ENCODE results near the gene SPATS2. TPM values are rescaled to one million over a fixed set of nuclear protein-coding genes. Genes with fewer than 3 reads are reported as not detected.

SPATS2 gene
- total and polyA plus RNA-seq, 7 donors = 6.9 to 32.1 (median 11.7) TPM

DNA sequence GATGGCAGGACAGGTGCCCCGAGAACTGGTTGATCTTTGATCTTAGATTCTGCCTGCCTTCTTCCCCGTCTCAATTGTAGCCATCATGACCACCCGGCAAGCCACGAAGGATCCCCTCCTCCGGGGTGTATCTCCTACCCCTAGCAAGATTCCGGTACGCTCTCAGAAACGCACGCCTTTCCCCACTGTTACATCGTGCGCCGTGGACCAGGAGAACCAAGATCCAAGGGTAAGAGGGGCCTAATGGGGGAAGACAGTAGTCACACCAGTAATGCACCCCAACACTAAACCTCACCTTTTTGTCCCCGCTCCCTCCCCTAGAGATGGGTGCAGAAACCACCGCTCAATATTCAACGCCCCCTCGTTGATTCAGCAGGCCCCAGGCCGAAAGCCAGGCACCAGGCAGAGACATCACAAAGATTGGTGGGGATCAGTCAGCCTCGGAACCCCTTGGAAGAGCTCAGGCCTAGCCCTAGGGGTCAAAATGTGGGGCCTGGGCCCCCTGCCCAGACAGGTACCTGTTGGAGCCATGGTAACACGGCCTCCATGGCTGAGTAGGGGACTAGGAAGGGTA, 43.7 kb upstream of the SPATS2 start:
- peak; percentile 64 for DNase-seq
- H3K9me3 ChIP-seq = no peaks in the 10 kb centered on the region
- H3K27me3 ChIP-seq = no peaks in the 10 kb centered on the region
- no peaks in the 10 kb centered on the region for H3K36me3 ChIP-seq
- TF ChIP-seq EP300 (IDR thresholded peaks at IDR 0.05) (no peak), POLR2AphosphoS5 (IDR thresholded peaks at IDR 0.05) (no peak), POLR2A (IDR thresholded peaks at IDR 0.05) (no peak)
- TF ChIP-seq, protein P1, sequence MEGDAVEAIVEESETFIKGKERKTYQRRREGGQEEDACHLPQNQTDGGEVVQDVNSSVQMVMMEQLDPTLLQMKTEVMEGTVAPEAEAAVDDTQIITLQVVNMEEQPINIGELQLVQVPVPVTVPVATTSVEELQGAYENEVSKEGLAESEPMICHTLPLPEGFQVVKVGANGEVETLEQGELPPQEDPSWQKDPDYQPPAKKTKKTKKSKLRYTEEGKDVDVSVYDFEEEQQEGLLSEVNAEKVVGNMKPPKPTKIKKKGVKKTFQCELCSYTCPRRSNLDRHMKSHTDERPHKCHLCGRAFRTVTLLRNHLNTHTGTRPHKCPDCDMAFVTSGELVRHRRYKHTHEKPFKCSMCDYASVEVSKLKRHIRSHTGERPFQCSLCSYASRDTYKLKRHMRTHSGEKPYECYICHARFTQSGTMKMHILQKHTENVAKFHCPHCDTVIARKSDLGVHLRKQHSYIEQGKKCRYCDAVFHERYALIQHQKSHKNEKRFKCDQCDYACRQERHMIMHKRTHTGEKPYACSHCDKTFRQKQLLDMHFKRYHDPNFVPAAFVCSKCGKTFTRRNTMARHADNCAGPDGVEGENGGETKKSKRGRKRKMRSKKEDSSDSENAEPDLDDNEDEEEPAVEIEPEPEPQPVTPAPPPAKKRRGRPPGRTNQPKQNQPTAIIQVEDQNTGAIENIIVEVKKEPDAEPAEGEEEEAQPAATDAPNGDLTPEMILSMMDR (IDR thresholded peaks at IDR 0.05) = no peak
- no peak overlapping the region for H3K27ac ChIP-seq
- peak overlapping the region; percentile 45 to 64 (median 58) for H3K4me3 ChIP-seq
- intact Hi-C loops (cut with DNase I) = no loop called here
- WGBS, 2 donors = 13% methylated on average over 19 of the region's 19 CpGs
- H3K4me1 ChIP-seq = peaks cover 0 to 17% (median 9%) of the 10 kb centered on the region in 4 donors

DNA sequence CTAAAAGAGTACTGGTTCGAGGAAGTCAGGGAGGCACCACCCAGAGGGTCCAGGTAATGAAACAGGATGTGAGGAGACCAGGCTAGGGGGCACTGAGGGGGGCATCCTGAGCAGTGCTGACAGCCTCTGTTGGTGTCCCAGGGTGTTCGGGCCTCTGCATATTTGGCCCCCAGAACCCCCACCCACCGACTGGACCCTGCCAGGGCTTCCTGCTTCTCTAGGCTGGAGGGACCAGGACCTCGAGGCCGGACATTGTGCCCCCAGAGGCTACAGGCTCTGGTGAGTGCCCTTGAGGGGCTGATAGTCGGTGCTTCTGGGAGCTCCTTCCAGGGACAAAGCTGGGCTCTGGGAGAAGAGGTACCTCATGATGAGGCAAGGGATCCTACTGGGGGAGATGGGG, 41.7 kb upstream of the SPATS2 start:
- intact Hi-C loops (cut with DNase I) = no loop called here
- TF ChIP-seq POLR2AphosphoS5 (IDR thresholded peaks at IDR 0.05) (no peak), POLR2A (IDR thresholded peaks at IDR 0.05) (no peak), EP300 (IDR thresholded peaks at IDR 0.05) (no peak)
- Histone ChIP-seq H3K36me3 (no peaks in the 10 kb centered on the region), H3K27ac (no peak overlapping the region), H3K27me3 (peaks cover 0 to 5% (median 0%) of the 10 kb centered on the region in 3 donors), H3K4me1 (peaks cover 0 to 17% (median 9%) of the 10 kb centered on the region in 4 donors), H3K4me3 (no peak overlapping the region), H3K9me3 (no peaks in the 10 kb centered on the region)
- peak; percentile 46 for DNase-seq
- 94% methylated on average over 6 of the region's 6 CpGs for WGBS, 2 donors

DNA sequence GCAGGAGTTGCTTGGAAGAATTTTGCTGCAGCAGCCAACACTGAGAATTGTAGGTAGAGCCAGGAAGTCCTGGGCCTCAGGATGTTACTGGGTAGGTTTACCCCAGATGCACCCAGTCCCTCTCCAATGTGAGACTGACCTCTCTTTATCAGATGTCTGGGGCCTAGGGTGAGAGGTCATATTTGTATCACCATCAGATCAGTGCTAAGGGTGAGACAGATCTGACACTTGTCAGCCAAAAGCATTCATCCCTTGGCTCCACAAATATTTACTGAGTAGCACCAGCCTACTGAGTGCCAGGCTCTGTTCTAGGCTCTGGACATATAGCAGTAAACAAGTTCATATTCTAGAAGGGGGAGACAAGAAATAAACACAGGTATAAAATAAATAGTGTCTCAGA, 39.9 kb upstream of the SPATS2 start:
- H3K36me3 ChIP-seq = no peaks in the 10 kb centered on the region
- TF ChIP-seq POLR2A (IDR thresholded peaks at IDR 0.05) = no peak
- no peaks in the 10 kb centered on the region for H3K9me3 ChIP-seq
- H3K4me3 ChIP-seq = no peak overlapping the region
- H3K27me3 ChIP-seq = peaks cover 0 to 22% (median 0%) of the 10 kb centered on the region in 3 donors
- no peak overlapping the region for H3K27ac ChIP-seq
- intact Hi-C loops (cut with DNase I) = no loop called here
- H3K4me1 ChIP-seq = peaks cover 0 to 19% (median 16%) of the 10 kb centered on the region in 4 donors
- DNase-seq = peak; percentile 28

DNA sequence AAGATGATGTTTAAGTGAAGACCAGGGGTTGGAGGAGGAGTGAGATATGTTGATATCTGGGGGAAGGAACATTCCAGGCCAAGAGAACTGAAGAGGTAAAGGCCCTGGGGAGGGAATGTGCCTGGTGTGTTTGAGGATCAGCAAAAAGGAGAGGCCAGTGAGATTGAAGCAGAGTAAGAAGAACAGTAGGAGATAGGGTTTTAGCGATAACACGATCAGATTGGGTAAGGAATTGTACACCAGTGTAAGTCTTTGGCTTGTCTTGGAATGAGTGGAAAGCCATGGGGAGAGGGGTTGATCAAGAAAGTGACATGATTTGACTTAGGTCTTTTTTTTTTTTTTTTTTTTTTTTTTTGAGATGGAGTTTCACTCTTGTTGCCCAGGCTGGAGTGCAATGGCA, 39.4 kb upstream of the SPATS2 start:
- H3K9me3 ChIP-seq = no peaks in the 10 kb centered on the region
- intact Hi-C loops (cut with DNase I) = no loop called here
- H3K27me3 ChIP-seq = peaks cover 0 to 27% (median 4%) of the 10 kb centered on the region in 3 donors
- 94 to 97% methylated on average over 2 of the region's 2 CpGs for WGBS, 2 donors
- no peak overlapping the region for H3K4me3 ChIP-seq
- no peak overlapping the region for H3K27ac ChIP-seq
- peaks cover 0 to 20% (median 15%) of the 10 kb centered on the region in 4 donors for H3K4me1 ChIP-seq
- no peaks in the 10 kb centered on the region for H3K36me3 ChIP-seq
- TF ChIP-seq POLR2A (IDR thresholded peaks at IDR 0.05) (no peak), POLR2AphosphoS5 (IDR thresholded peaks at IDR 0.05) (no peak), EP300 (IDR thresholded peaks at IDR 0.05) (no peak)
- TF ChIP-seq, protein P1 (IDR thresholded peaks at IDR 0.05) = no peak
- no peak for DNase-seq

DNA sequence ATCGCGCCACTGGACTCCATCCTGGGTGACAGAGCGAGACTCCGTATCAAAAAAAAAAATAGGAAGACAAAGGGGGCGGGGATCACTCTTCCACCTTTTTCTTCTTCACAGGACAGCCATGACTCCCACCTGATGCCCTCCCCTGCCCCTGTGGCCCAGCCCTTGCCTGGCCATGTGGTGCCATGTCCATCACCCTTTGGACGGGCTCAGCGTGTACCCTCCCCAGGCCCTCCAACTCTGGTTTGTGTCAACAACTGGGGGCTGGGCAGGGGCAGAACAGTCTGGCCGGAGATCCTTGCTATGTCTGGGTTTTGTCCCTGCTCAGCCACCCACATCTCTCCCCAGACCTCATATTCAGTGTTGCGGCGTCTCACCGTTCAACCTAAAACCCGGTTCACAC, 38.4 kb upstream of the SPATS2 start:
- Histone ChIP-seq H3K27ac (no peak overlapping the region), H3K36me3 (no peaks in the 10 kb centered on the region), H3K4me1 (peaks cover 0 to 20% (median 11%) of the 10 kb centered on the region in 4 donors), H3K27me3 (peaks cover under 1 to 37% (median 13%) of the 10 kb centered on the region in 3 donors), H3K9me3 (no peaks in the 10 kb centered on the region), H3K4me3 (no peak overlapping the region)
- 94 to 98% methylated on average over 12 of the region's 12 CpGs for WGBS, 2 donors
- intact Hi-C loops (cut with DNase I) = no loop called here
- TF ChIP-seq EP300 (IDR thresholded peaks at IDR 0.05) = no peak
- no peak for TF ChIP-seq POLR2A (IDR thresholded peaks at IDR 0.05)
- TF ChIP-seq, protein P1 (IDR thresholded peaks at IDR 0.05) = no peak
- TF ChIP-seq POLR2AphosphoS5 (IDR thresholded peaks at IDR 0.05) = no peak
- DNase-seq = peak; percentile 39

Data from sigmoid colon (tissue), 7 donors.